ENCODE data around the gene MTF2. TPM values are rescaled to one million over a fixed set of nuclear protein-coding genes. Genes with fewer than 3 reads are reported as not detected.

MTF2 gene
- total RNA-seq, 4 donors from 2014 or later: 29.1 to 70.9 (median 31.8) TPM

GRCh38 chr1:93179886-93180722, 101.0 kb downstream of the MTF2 start, which contains the start of gene TMED5:
TMED5 (minus strand) TSS chr1:93180413; CDS start chr1:93180242, 171 bp downstream.
- H3K4me3 ChIP-seq: peak within 1 kb of the TSS; percentile 79 to 94
- intact Hi-C loops (cut with DNase I; ENCODE audit: low total_unique reads): no loop called here
- H3K27me3 ChIP-seq: no peaks in the 10 kb centered on the region
- peak within 1 kb of the TSS; percentile 97 to 100 for H3K27ac ChIP-seq
- no peaks in the 10 kb centered on the region for H3K9me3 ChIP-seq
- no peaks in the 10 kb centered on the region for H3K36me3 ChIP-seq
- peaks cover 0 to 5% of the 10 kb centered on the region in 2 donors for H3K4me1 ChIP-seq
- TF ChIP-seq CTCF (IDR thresholded peaks at IDR 0.05) (peak in 3 of 4 experiments; percentile 28 to 50 (median 31)), POLR2A (IDR thresholded peaks at IDR 0.05) (peak; percentile 94 to 97)
- DNase-seq: peak; percentile 98

- Histone ChIP-seq H3K27me3 (no peaks in the 10 kb centered on the region), H3K4me3 (peak within 1 kb of the TSS; percentile 79 to 94), H3K36me3 (no peaks in the 10 kb centered on the region), H3K27ac (peak within 1 kb of the TSS; percentile 97 to 100), H3K4me1 (peaks cover 0 to 5% of the 10 kb centered on the region in 2 donors), H3K9me3 (no peaks in the 10 kb centered on the region)
- no peak for DNase-seq
- intact Hi-C loops (cut with DNase I; ENCODE audit: low total_unique reads): no loop called here
- TF ChIP-seq CTCF (IDR thresholded peaks at IDR 0.05): no peak
- no peak for TF ChIP-seq POLR2A (IDR thresholded peaks at IDR 0.05)
Observed at GRCh38 chr1:93180723-93181613, 101.9 kb downstream of the MTF2 start, which contains the start of gene CCDC18. CCDC18 (plus strand) TSS chr1:93180724; CDS start chr1:93183362, 2,638 bp downstream.

GRCh38 chr1:93186667-93187066, 107.6 kb downstream of the MTF2 start:
- no peaks in the 10 kb centered on the region for H3K9me3 ChIP-seq
- no peak overlapping the region for H3K27ac ChIP-seq
- no peaks in the 10 kb centered on the region for H3K36me3 ChIP-seq
- H3K4me3 ChIP-seq: no peak overlapping the region
- DNase-seq: no peak
- intact Hi-C loops (cut with DNase I; ENCODE audit: low total_unique reads): no loop called here
- H3K4me1 ChIP-seq: no peaks in the 10 kb centered on the region
- TF ChIP-seq POLR2A (IDR thresholded peaks at IDR 0.05): no peak
- TF ChIP-seq CTCF (IDR thresholded peaks at IDR 0.05): no peak
- no peaks in the 10 kb centered on the region for H3K27me3 ChIP-seq

Other genes starting within 250 kb of the MTF2 start
- gene RPL5, start 247.2 kb upstream of the MTF2 start, total RNA-seq: 1,000 to 10,000 TPM; 1,299 to 3,386 (median 2,410) TPM
- gene DIPK1A, start 117.8 kb upstream of the MTF2 start, total RNA-seq: 10 to 100 TPM; 15.5 to 28.4 (median 20.8) TPM
- 10 to 100 TPM in 3 of 4 donors, 1 to 10 TPM in 1; 6.9 to 47.1 (median 37.6) TPM for gene TMED5, start 101.1 kb downstream of the MTF2 start, total RNA-seq
- 10 to 100 TPM in 1 of 4 donors, 1 to 10 TPM in 1, under 1 TPM in 2; under 0.01 to 16.3 (median 3.4) TPM for gene CCDC18, start 101.4 kb downstream of the MTF2 start, total RNA-seq

Measured in uterus (tissue), 4 donors.